ENCODE data around the gene LY6G6D.

LY6G6D gene

DNA sequence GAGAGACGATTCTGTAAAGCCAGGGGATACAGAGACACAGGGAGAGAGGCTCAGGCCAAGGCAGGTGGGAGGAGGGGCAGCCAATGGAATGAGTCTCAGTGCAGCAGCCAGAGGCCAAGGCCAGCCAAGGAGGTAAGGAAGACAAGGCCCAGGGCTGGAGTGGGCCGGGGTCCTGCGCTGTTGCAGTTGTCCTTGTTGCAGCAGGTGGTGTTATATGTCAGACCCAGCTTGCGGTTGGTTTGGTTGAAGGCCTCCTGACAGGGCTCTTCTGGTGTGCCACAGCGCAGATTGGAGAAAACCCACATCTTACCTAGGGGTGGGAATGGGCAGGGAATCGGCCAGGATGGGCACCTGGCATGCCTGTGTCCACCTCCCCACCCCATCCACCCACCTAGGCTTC is 3.9 kb downstream of the LY6G6D start:
- DNase-seq (ENCODE audit: low read depth), result no peak
- no peak overlapping the region for H3K4me3 ChIP-seq (ENCODE audit: low read length)
- TF ChIP-seq, protein P1, sequence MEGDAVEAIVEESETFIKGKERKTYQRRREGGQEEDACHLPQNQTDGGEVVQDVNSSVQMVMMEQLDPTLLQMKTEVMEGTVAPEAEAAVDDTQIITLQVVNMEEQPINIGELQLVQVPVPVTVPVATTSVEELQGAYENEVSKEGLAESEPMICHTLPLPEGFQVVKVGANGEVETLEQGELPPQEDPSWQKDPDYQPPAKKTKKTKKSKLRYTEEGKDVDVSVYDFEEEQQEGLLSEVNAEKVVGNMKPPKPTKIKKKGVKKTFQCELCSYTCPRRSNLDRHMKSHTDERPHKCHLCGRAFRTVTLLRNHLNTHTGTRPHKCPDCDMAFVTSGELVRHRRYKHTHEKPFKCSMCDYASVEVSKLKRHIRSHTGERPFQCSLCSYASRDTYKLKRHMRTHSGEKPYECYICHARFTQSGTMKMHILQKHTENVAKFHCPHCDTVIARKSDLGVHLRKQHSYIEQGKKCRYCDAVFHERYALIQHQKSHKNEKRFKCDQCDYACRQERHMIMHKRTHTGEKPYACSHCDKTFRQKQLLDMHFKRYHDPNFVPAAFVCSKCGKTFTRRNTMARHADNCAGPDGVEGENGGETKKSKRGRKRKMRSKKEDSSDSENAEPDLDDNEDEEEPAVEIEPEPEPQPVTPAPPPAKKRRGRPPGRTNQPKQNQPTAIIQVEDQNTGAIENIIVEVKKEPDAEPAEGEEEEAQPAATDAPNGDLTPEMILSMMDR (IDR thresholded peaks at IDR 0.05; ENCODE audit: insufficient read depth, low read depth, low read length, missing control alignments), result no peak

DNA sequence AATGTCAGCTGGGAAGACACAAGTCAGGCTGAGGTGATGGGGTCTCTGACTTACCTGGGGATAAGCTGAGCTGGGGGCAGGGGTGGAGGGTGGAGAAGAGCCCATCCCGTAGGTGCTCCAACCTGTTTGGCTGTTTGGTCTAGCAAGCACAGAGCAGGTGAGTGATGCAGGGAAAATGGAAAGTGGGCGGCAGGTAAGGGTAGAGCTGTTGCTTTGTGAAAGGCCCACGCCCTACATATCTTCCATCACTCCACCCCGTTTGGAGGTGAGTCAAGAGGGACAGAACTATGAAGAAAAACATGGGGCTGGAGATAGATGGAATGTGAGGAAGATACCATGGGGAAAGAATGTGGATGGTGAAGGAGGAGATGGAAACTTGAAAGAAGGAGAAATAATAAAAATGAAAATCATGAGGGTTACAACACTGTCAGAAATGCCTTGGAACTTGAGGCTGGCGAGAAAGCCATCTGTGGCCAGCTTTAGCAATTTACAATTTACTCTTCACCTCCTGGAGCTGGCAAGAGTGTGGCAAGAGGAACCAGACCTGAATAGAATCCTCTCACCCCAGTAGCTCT is 5.1 kb downstream of the LY6G6D start:
- peak overlapping the region; percentile 41 for H3K4me3 ChIP-seq (ENCODE audit: low read length)
- DNase-seq (ENCODE audit: low read depth), result peak; percentile 91
- TF ChIP-seq, protein P1 (IDR thresholded peaks at IDR 0.05; ENCODE audit: insufficient read depth, low read depth, low read length, missing control alignments), result no peak

DNA sequence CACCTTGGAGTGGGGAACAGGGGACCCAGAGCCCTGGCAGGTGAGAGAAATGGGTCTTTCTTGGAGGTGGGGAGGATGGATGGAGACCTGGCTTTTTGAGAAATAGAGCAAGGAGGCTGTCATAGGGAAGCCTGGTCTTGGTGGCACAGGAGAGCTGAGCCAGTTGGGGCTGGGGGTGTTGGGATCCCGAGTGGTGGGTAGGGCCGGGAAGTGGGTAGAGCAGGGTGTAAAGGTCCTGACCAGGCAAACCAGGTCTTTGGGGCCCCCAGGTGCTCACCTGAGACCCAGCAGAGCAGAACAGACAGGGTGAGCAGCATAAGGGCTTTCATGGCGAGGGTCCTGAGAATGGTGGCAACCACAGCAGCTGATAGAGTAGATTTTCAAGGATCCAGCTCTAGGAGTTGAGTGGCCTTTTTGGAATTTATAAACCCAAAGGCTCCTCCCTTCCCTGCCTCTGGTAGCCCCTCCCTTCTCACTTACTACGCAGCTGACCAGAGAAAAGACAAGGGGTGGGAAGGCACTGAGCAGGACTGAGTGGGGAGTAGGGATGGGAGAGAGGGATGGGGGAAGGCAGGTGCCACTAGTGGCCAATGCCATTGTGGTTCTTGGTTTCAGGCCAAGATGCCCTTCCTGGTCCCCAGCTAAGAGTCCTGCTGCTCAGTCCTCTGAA is 6.3 kb downstream of the LY6G6D start, which contains the start of gene LY6G6C:
Gene LY6G6C (minus strand): TSS at position 396 of the 670 bp plus-strand sequence. CDS start 67 bp downstream, at position 329.
- DNase-seq (ENCODE audit: low read depth), result no peak
- TF ChIP-seq, protein P1 (IDR thresholded peaks at IDR 0.05; ENCODE audit: insufficient read depth, low read depth, low read length, missing control alignments), result no peak
- no peak within 1 kb of the TSS for H3K4me3 ChIP-seq (ENCODE audit: low read length)

DNA sequence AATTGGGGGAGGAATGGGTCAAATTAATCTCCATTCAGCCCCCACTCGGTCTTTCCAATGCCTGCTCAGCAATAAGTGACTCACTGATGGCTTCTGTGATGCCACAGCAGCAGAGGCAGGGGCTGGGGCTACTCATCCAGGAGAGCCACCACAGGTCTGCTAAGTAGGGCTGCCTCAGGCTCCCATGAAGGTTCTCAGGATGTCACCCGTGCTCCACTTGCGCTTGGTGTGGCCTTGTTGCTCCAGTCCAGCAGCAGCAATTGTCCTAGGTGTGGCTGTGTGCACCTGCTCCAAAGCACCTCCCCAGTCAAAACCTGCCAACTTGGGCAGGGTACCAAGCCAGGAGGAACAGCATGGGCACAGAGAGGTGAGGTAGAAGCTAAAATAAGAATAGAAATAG is 7.0 kb downstream of the LY6G6D start:
- TF ChIP-seq, protein P1 (IDR thresholded peaks at IDR 0.05; ENCODE audit: insufficient read depth, low read depth, low read length, missing control alignments), result no peak
- no peak for DNase-seq (ENCODE audit: low read depth)
- no peak overlapping the region for H3K4me3 ChIP-seq (ENCODE audit: low read length)

DNA sequence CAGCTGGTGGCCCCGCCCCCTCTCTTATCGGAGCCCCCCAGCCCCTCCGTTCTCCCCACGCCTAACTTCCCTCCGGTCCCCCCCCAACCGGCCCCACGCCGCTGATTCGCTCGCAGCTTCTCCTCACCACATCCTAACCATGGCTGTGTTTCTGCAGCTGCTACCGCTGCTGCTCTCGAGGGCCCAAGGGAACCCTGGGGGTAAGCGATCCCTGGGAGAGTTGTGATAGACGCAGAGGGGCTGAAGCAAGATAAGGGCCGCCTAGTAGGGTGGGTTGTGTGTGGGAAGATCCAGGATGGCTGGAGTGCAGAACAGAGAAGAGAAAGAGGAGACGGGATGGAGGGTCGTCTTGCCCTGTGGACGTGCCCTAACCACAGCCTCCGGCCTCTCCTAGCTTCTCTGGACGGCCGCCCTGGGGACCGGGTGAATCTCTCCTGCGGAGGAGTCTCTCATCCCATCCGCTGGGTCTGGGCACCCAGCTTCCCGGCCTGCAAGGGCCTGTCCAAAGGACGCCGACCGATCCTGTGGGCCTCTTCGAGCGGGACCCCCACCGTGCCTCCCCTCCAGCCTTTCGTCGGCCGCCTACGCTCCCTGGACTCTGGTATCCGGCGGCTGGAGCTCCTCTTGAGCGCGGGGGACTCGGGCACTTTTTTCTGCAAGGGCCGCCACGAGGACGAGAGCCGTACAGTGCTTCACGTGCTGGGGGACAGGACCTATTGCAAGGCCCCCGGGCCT is 8.3 kb downstream of the LY6G6D start, which contains the start of gene MPIG6B:
Gene MPIG6B (plus strand): TSS at position 129 of the 735 bp plus-strand sequence. CDS start 11 bp downstream, at position 140.
- TF ChIP-seq, protein P1 (IDR thresholded peaks at IDR 0.05; ENCODE audit: insufficient read depth, low read depth, low read length, missing control alignments), result no peak
- DNase-seq (ENCODE audit: low read depth), result no peak
- no peak within 1 kb of the TSS for H3K4me3 ChIP-seq (ENCODE audit: low read length)

DNA sequence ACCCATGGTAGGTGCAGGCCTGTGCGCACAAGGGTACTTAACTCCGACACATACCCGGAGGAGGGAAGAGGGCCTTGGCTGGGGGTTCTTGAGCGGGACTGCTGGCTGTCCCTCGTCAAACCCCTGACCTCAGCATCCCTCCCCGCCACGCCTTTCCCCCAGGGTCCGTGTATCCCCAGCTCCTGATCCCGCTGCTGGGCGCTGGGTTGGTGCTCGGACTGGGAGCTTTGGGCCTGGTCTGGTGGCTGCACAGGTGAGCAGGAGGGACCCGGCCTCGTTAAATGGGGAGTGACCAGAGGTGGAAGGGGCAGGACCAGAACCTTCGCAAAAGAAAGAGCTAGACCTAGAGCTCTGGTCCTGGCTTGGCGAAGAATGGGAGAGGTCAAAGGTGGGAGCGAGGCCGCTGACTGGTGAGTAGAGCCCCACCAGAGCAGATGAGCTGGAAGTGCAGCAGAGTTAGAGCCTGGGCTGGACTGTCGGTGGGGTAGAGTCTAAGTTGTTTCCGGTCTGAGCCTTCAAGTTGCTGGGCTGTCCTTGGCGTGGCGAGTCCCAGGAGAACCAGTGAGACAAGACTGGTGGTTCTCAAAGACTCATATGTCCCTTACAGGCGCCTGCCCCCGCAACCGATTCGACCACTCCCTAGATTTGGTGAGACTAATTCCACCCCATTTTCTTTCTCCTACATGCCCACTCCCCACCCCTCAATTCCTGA is 9.0 kb downstream of the LY6G6D start:
- no peak for DNase-seq (ENCODE audit: low read depth)
- TF ChIP-seq, protein P1 (IDR thresholded peaks at IDR 0.05; ENCODE audit: insufficient read depth, low read depth, low read length, missing control alignments), result no peak
- H3K4me3 ChIP-seq (ENCODE audit: low read length), result no peak overlapping the region
